ENCODE results near the gene STEAP2.

STEAP2 gene

DNA sequence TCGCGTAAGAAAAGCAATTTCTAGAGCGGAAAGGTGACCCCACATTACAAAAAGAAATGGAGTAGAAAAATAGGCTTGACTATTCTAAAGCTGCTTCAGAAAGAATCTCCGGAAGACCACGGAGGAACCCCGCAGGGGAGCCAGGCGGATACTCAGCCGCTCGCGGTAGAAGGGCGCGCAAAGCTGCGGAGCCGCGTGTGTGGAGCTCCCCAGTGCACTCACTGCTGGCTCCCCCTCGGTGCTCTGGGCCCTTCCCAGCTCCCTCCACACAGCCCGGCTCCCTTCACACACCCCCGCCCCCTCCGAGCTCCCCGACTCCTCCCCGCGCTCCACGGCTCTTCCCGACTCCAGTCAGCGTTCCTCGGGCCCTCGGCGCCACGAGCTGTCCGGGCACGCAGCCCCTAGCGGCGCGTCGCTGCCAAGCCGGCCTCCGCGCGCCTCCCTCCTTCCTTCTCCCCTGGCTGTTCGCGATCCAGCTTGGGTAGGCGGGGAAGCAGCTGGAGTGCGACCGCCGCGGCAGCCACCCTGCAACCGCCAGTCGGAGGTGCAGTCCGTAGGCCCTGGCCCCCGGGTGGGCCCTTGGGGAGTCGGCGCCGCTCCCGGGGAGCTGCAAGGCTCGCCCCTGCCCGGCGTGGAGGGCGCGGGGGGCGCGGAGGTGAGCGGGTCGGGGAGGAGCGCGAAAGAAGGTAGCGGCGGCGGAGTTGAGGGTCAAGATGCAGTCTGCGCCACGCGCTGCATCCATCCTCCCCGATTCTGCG lies at the start of gene STEAP2:
TSS of gene STEAP2 (plus strand) at position 350 of the 758 bp plus-strand sequence. CDS start 13,343 bp downstream, outside the sequence.
- H3K4me2 ChIP-seq (ENCODE audit: insufficient read depth, low read length), result no peak within 1 kb of the TSS
- H3K9ac ChIP-seq (ENCODE audit: low read depth, low read length), result no peak within 1 kb of the TSS
- H3K36me3 ChIP-seq (ENCODE audit: insufficient read depth, low read length), result no peaks in the 10 kb centered on the region
- no peak within 1 kb of the TSS for H2AFZ ChIP-seq (ENCODE audit: low read depth, low read length)
- H3K9me3 ChIP-seq (ENCODE audit: insufficient read depth, low read length, severe bottlenecking), result no peaks in the 10 kb centered on the region
- DNase-seq (no peak), ATAC-seq (ENCODE audit: insufficient read depth, low read depth) (no peak)
- no peak within 1 kb of the TSS for H3K4me3 ChIP-seq (ENCODE audit: low read depth in 1 of 2, low read length in 2 of 2)
- TF ChIP-seq, protein P1, sequence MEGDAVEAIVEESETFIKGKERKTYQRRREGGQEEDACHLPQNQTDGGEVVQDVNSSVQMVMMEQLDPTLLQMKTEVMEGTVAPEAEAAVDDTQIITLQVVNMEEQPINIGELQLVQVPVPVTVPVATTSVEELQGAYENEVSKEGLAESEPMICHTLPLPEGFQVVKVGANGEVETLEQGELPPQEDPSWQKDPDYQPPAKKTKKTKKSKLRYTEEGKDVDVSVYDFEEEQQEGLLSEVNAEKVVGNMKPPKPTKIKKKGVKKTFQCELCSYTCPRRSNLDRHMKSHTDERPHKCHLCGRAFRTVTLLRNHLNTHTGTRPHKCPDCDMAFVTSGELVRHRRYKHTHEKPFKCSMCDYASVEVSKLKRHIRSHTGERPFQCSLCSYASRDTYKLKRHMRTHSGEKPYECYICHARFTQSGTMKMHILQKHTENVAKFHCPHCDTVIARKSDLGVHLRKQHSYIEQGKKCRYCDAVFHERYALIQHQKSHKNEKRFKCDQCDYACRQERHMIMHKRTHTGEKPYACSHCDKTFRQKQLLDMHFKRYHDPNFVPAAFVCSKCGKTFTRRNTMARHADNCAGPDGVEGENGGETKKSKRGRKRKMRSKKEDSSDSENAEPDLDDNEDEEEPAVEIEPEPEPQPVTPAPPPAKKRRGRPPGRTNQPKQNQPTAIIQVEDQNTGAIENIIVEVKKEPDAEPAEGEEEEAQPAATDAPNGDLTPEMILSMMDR (IDR thresholded peaks at IDR 0.05; ENCODE audit: borderline replicate concordance, extremely low read depth, low read length, poor library complexity, severe bottlenecking), result no peak
- TF ChIP-seq EZH2 (IDR thresholded peaks at IDR 0.05; ENCODE audit: borderline replicate concordance, low read depth, low read length, severe bottlenecking), result no peak
- H4K20me1 ChIP-seq (ENCODE audit: insufficient read depth, low read length), result no peaks in the 10 kb centered on the region
- H3K4me1 ChIP-seq (ENCODE audit: insufficient read depth, low read length), result no peaks in the 10 kb centered on the region
- no peak within 1 kb of the TSS for H3K27ac ChIP-seq (ENCODE audit: low read length)
- no peaks in the 10 kb centered on the region for H3K79me2 ChIP-seq (ENCODE audit: insufficient read depth, low read length)
- H3K27me3 ChIP-seq (ENCODE audit: insufficient read depth, low read length, poor library complexity), result no peaks in the 10 kb centered on the region

DNA sequence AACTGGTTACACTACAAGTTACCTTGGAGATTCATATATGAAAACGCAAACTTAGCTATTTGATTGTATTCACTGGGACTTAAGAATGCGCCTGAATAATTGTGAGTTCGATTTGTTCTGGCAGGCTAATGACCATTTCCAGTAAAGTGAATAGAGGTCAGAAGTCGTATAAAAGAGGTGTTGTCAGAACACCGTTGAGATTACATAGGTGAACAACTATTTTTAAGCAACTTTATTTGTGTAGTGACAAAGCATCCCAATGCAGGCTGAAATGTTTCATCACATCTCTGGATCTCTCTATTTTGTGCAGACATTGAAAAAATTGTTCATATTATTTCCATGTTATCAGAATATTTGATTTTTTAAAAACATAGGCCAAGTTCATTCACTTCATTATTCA lies 48.0 kb upstream of the STEAP2 start:
- Histone ChIP-seq H3K79me2 (ENCODE audit: insufficient read depth, low read length) (no peaks in the 10 kb centered on the region), H3K36me3 (ENCODE audit: insufficient read depth, low read length) (no peaks in the 10 kb centered on the region), H2AFZ (ENCODE audit: low read depth, low read length) (no peak overlapping the region), H3K4me3 (ENCODE audit: low read depth in 1 of 2, low read length in 2 of 2) (no peak overlapping the region), H3K27me3 (ENCODE audit: insufficient read depth, low read length, poor library complexity) (no peaks in the 10 kb centered on the region), H3K9me3 (ENCODE audit: insufficient read depth, low read length, severe bottlenecking) (no peaks in the 10 kb centered on the region), H3K9ac (ENCODE audit: low read depth, low read length) (no peak overlapping the region), H3K4me2 (ENCODE audit: insufficient read depth, low read length) (no peak overlapping the region), H3K27ac (ENCODE audit: low read length) (no peak overlapping the region), H4K20me1 (ENCODE audit: insufficient read depth, low read length) (no peaks in the 10 kb centered on the region), H3K4me1 (ENCODE audit: insufficient read depth, low read length) (no peaks in the 10 kb centered on the region)
- TF ChIP-seq, protein P1 (IDR thresholded peaks at IDR 0.05; ENCODE audit: borderline replicate concordance, extremely low read depth, low read length, poor library complexity, severe bottlenecking), result no peak
- TF ChIP-seq EZH2 (IDR thresholded peaks at IDR 0.05; ENCODE audit: borderline replicate concordance, low read depth, low read length, severe bottlenecking), result no peak
- DNase-seq (no peak), ATAC-seq (ENCODE audit: insufficient read depth, low read depth) (no peak)

DNA sequence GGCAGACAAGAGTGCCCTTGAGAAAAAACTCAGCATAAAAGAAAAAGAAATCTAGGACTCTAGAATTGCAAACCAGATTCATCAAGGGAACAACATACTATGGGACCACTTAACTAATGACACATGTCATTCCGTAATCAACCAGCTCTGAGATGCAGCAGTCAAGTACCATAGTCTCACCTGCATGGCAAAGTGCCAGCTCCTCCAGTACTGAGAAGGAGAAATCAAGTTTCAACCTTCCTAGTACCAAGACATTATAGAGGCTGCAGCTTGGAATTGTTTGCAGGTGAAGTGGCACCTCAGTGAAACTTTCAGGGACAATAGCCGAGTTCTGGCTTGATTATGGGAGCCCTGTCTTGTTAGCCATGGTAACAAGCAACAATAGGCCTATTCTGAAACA lies 45.8 kb upstream of the STEAP2 start:
- H3K9me3 ChIP-seq (ENCODE audit: insufficient read depth, low read length, severe bottlenecking), result no peaks in the 10 kb centered on the region
- H3K27me3 ChIP-seq (ENCODE audit: insufficient read depth, low read length, poor library complexity), result no peaks in the 10 kb centered on the region
- TF ChIP-seq, protein P1 (IDR thresholded peaks at IDR 0.05; ENCODE audit: borderline replicate concordance, extremely low read depth, low read length, poor library complexity, severe bottlenecking), result no peak
- no peak for TF ChIP-seq EZH2 (IDR thresholded peaks at IDR 0.05; ENCODE audit: borderline replicate concordance, low read depth, low read length, severe bottlenecking)
- H3K4me2 ChIP-seq (ENCODE audit: insufficient read depth, low read length), result no peak overlapping the region
- ATAC-seq (ENCODE audit: insufficient read depth, low read depth) (no peak), DNase-seq (no peak)
- H3K79me2 ChIP-seq (ENCODE audit: insufficient read depth, low read length), result no peaks in the 10 kb centered on the region
- no peaks in the 10 kb centered on the region for H3K36me3 ChIP-seq (ENCODE audit: insufficient read depth, low read length)
- no peaks in the 10 kb centered on the region for H3K4me1 ChIP-seq (ENCODE audit: insufficient read depth, low read length)
- no peak overlapping the region for H3K9ac ChIP-seq (ENCODE audit: low read depth, low read length)
- no peak overlapping the region for H3K4me3 ChIP-seq (ENCODE audit: low read depth in 1 of 2, low read length in 2 of 2)
- H2AFZ ChIP-seq (ENCODE audit: low read depth, low read length), result no peak overlapping the region
- H4K20me1 ChIP-seq (ENCODE audit: insufficient read depth, low read length), result no peaks in the 10 kb centered on the region
- H3K27ac ChIP-seq (ENCODE audit: low read length), result no peak overlapping the region

All from DND-41 (cell line).